ENCODE data around the gene NKTR. TPM values are rescaled to one million over a fixed set of nuclear protein-coding genes. Genes with fewer than 3 reads are reported as not detected.

Gene NKTR
- total RNA-seq, 1 donor from 2014 or later = 98.9 TPM

DNA sequence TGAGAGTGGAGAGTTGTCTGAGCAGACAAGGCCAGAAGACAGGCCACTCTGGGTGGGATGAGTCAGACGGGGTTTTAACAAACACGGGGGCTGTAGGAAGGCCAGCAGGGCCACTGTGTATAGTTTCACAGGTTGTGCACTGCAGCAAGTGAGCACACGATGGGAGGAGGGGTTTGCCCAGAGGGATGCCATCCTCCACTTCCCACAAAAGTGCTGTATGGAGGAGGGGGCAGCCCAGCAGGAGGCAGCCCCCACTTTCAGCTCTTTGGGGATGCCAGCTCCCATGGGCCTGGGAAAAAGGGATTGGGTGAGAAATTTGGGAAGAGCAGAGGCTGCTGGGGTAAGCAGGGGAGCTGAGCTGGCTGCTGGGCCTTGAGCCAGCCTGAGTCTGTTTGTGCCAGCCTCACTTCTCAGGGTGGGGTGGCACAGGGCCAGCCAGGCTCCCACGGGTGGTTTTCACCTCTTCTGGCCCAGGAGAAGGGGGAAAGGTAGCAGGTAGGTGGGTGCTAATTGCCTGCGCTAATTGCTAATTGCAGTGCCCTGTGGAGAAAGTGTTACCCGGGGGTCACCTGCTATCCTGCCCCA, 59.7 kb downstream of the NKTR start:
- intact Hi-C loops (cut with micrococcal nuclease) = no loop called here

DNA sequence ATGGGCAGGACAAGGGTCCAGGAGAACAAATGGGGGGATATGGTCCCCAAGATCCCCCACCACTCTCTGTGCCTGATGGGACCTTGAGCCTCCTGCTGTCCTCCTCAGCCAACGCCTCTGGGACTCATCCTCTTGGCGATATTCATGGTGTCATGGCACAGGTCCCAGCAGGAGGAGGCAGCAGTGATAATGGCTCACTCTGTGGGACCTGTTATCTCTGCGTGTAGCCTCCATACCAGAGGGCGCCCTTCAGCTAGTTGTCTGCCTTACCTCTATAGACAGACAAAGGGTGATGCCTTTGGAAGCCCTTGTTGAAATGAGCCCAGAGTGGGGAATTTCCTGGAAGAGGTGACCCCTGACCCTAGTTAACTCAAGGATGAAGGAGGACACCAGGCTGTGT, 60.4 kb downstream of the NKTR start:
- intact Hi-C loops (cut with micrococcal nuclease) = loop anchor here (1.0 kb wide), 1 partner anchor 83 kb away; no protein-coding TSS in a partner anchor

DNA sequence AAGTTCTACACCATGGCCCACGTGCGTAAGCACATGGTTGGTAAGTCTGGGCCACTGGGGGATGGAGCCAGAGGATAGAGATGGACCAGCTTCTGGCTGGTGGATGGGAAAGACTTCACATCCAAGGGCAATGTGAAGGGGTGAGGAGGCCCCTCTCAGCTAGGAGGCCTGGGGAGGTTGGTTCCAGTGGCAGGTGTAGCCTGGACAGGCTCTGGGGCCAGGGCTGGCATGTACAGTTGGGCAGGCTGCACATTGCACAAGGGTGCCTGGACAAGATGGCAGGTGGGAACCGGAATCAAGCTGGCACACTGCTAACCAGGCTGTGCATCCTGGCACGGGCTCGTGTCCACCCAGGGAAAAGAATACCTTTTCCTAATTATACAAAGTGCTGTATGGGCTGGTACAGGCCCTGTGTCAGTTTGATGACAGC, 61.1 kb downstream of the NKTR start:
- intact Hi-C loops (cut with micrococcal nuclease) = loop anchor here (1.0 kb wide), 1 partner anchor 83 kb away; no protein-coding TSS in a partner anchor

DNA sequence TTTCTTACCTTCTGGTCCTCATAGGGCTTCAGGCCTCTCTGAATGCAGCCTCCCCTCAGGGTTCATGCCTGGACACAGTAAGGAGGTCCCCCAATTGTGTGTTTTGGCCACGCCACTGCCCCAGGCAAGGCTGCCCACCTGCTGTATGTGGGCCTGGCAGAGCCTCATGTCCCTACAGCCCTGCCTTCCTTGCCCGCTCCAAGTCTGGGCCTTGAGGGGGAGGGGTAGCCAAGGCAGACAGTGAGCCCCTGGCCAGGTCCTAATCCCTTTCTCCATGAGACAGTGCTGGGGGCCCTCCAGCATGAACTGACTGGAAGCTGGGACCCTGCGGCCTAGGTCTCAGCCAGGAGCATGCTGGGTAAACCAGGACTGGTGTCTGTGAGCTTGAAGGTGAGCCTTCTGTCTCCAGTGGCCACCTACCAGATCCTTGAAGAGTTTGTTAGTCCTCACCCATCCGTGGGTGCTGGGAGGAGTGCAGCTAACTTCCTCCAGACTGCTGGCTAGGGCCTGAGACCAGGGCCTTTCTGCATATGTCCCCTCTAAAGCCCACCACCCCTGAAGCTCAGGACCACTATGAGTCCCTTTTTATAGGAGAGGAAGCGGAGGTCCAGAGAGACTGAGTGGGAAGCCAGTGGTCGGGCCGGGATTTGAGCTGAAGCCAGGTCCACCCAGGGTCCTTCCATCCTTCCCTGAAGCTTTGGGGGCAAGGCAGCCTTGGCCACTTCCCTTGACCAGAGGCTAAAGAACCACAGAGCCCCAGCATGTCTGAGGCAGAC, 61.7 kb downstream of the NKTR start:
- intact Hi-C loops (cut with micrococcal nuclease) = no loop called here

DNA sequence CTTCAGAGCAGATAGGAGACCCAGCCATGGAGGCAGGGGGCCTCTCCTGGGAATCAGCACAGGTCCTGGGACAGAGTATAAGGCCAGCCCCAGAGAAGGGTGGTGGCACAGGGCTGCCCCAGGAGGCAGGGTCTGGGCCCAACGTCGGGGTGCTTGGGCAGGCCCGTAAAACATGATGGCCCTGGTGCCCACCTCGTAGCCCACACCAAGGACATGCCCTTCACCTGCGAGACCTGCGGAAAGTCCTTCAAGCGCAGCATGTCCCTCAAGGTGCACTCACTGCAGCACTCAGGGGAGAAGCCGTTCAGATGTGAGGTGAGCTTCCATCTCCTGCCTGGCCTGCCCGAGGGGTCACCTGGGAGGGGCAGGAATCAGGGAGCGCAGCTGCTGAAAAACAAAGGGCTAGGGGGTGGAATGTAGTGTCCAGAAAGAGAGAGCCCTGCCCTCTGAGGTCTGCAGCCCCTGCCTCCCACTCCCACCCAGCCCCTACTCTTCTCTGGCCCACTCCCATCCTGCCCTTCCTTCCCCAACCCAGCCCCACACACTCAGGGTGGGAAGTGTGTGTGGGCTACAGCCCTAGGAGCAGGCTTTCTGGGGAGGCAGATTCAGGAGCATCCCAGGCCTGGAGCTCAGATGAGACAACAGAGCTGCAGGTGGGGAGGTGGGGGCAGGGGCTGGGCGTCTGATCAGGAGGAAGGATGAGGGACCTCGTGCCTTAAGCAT, 62.5 kb downstream of the NKTR start:
- intact Hi-C loops (cut with micrococcal nuclease) = no loop called here

DNA sequence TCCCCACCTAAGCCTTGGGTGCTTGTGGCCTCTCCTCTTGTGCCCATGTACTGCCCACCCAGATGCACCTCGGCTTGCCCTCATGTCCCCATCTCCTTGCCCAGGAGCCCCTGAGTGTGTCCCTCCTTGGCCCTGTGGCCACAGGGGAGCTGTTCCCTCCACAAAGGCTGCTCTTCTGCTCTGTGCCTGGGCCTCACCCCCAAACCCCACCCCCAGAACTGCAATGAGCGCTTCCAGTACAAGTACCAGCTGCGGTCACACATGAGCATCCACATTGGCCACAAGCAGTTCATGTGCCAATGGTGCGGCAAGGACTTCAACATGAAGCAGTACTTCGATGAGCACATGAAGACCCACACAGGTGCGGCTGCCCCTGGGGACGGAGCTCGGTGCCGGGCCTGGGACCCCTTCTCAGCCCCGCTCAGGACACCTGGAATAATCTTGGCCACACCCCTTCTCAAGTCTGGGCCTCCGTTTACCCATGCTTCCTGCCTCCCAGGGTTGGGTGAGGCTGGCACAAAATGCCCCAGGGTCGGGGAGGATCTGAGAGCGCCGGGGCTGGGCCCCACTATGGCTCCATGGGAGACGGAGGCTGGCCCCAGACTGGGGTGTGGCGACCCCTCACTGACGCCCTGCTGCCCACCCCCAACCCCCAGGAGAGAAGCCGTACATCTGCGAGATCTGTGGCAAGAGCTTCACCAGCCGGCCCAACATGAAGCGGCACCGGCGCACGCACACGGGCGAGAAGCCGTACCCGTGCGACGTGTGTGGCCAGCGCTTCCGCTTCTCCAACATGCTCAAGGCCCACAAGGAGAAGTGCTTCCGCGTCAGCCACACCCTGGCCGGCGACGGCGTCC, 63.3 kb downstream of the NKTR start:
- intact Hi-C loops (cut with micrococcal nuclease) = no loop called here

DNA sequence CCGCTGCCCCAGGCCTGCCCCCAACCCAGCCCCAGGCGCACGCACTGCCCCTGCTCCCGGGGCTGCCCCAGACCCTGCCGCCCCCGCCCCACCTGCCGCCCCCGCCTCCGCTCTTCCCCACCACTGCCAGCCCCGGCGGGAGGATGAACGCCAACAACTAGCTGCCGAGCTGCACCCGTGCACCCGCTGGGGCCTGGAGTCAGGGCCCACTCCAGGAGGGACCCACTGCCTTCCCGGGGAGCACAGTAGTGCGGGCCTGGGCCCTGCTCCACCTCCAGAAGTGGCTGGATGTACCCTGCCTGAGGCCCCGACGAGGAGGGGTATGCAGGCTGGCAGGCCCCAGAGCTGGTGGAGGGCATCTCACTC, 63.9 kb downstream of the NKTR start:
- intact Hi-C loops (cut with micrococcal nuclease) = no loop called here

DNA sequence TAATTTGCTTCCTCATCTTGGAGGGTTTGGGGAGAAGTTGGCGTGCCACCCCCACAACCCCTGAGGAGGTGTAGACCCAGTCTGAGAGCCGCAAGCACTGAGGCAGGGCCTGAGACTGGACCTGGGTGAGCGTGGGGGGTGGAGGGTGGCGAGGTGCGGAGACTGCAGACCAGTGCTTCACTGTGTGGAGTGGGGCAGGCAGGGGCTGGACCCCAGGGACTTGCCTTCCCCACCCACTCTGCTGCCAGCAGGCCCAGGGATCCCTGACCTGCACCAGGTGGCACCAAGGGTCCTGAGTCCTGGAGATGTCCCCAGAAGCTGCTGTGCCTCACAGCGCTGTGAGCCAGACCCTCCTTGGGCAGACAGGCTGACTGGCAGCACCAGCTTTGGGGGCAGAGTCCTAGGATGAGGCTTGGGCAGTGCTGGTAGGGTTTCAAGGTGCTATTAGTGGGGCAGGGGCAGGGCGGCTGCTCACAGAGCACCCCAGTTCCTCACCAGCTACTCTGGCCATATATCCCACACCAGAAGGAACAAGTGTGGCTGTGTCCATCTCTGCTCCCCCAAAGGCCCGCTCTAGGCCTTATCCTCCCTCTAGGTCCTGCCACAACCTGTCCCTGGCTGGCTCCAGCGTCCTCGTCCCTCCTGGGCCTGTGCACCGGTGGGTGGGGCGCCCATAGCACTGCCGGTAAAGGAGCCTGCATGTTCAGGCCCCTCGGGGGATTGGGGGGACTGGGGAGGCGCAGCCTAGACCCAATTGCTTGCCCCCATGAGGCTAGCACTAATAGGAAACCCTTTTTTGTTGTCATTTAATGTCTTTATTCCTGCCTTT, 64.8 kb downstream of the NKTR start:
- intact Hi-C loops (cut with micrococcal nuclease) = no loop called here

DNA sequence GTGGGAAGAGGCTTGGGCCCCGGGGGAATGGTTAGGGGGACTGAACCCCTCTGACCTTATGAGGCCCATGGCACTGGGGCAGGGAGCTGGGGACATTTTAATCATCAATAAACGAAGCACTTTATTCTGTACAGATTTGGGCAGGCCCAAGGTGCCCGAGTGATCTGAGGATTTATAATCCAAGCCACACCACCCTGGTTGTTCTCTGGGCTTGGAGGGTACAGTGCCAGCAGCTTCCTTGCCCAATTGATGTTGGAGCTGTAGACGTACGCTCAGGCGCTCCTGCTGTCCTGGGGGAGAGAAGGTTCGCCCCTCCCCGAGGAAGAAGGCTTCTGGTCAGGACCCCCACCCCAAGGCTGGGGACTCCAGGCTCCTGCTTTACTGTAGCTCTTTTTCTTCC, 65.5 kb downstream of the NKTR start:
- intact Hi-C loops (cut with micrococcal nuclease) = no loop called here

DNA sequence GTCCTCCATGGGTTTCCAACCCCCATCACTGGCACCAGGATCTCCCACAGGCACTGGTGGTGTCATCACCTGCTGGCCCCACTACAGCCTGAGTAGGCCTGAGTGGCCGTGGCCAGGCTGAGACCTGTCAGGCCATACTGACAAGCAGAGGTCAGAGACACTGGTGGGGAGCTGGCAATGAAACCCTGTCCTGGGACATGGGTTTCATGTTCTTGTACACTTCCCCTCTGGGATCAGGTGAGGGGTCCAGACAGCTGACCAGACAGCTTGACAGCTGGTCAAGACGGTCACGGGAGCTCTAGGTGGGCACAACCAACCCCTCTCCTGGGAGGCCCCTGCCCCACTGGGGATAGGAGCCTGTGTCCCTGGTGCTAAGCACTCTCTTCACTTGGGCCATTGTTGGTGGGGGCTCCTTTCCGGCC, 66.1 kb downstream of the NKTR start:
- intact Hi-C loops (cut with micrococcal nuclease) = no loop called here

DNA sequence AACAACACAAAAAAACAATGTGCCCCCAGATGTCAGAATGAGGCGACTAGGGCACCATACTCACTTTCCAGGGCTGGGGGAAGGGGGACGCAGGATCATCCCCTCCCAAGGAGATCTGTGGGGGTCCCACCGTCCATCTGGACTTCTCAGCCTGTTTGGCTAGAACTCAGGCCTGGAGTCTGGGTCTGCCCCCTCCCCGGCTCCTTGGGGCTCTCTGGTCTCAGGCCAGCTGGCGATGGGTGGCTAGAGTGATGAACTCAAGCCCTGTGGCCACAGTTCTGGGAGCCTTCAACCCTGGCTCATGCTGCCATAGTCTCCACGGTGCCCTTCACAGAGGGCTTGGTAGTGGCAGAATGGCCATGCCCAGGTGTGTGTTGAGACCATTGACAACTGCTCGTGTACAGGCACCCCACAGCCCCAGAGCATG, 66.6 kb downstream of the NKTR start:
- intact Hi-C loops (cut with micrococcal nuclease) = no loop called here

DNA sequence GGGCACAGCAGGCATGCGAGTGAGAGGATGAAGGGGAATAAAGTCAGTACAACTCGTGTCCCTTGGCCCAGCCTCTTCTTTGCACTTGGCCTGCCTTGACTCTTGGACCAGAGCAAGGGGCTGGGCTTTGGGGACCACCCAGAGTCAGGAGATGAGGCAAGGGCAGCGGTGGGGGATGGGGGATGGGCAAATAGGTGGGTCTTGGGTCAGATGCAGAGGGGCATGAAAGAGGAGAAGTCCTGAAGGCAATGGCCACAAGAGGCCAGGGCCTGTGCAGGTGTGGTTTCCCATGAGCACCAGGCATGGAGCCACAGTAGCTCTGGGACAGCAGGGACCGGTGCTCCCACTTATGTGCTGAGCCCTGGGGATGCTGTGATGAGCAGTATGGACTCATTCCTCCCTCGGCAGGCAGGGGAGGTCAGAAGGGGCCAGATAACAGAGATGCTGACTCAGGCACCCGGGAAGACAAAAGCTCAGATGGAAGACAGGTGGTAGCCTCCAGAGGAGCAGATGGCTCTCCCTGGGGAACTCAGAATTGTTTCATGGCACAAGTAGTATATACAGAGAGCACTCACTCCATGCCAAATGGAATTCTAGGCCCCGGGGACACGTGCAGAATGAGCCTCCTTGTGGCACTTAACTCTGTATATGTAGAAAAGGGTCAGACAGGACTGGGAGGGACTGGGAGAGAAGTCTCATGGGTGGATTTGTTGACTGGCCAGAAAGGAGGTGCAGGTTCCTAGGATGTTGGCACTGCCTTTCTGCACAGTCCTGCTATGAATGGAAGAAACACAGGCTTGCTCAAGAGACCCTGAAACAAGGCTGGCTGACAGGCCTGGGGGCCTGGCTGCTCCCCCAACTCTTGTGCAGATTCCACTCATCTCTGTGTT, 67.3 kb downstream of the NKTR start:
- intact Hi-C loops (cut with micrococcal nuclease) = no loop called here

DNA sequence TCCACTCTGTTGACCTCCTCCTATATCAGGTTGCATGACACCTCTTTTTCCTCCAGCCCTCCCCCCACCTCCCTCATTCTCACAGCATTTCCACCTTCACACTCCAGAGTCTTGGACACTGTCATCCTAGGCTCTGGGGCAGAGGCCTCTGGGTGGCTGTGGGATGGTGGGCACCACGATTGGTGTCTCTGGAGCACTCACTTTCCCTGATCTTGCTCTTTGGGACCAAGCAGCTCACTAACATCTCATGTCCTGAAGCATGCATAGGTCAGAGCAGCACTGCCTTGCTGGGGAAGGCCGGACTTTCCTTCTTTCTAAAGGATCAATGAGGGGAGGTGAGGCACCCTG, 67.9 kb downstream of the NKTR start:
- intact Hi-C loops (cut with micrococcal nuclease) = no loop called here

DNA sequence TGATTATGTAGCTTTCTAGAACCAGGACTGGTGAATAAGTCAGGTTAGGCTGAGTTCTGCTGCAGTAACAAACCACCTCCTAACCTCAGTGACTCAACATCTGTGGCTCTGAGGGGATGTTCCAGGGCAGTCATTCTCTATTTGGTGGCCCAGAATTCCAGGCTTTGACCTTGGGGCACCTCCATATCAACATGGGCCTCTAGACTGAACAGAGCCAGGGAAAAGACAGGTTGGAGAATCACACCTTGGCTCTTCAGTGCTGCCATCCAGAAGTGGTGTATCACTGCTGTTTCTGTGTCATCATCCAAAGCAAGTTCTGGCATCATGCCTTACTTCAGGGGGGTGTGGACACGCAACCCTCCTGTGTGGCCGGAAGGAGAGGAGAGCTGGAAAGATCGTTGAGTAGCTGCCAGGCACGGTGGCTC, 68.3 kb downstream of the NKTR start:
- intact Hi-C loops (cut with micrococcal nuclease) = no loop called here

DNA sequence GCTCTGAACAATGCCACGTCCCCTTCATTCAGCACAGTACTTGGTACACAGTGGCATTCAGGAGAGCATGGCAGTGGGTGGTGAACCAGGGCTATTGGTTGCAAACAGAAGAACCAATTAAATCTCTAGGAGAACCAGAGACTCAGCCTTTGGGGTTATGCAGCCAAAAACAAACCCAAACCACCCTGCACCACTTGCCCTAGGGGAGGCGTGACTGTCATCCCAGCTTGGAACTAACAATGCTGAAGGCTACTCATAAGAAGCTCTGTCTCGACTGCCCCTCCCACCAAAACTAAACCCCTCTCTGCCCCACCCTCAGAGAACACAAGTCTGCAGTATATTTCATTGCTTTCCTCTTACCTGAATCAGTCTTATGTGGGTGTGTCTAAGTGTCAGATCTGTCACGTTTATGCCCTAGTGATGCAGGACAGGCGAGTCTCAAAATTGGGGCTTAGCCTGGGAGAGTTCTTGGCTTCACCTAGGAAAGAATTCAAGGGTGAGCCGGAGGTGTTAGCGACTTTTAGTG, 69.6 kb downstream of the NKTR start:
- intact Hi-C loops (cut with micrococcal nuclease) = no loop called here

DNA sequence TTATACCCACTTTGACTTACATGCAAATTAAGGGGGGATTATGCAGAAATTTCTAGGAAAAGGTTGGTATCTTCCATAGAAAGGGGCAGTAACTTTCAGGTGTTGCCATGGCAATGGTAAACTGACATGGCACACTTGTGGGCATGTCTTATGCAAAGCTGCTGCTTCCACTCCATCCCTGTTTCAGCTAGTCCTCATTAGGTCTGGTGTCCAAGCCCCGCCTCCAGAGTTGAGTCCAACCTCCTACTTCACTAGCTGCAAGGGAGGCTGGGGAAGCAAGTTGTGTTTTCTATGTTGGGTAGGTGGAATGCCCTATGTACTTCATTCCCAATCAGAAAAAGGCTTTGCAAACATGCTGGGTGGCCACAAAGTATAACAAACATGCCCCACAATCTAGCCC, 70.2 kb downstream of the NKTR start:
- intact Hi-C loops (cut with micrococcal nuclease) = no loop called here

DNA sequence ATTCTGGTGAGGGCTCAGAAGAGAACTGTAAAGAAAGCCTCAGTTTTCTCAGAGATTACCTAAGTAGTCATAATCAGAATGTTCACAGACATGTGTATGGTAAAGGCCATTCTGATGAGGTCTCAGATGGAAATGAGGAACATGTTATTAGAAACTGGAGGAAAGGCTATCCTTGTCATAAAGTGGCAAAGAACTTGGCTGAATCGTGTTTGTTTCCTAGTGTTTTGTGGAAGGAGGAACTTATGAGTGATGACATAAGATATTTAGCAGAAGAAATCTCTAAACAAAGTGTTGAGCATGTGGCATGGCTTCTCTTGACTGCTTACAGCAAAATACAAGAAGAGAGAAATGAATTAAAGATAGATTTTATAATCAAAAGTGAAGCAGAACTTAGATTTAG, 72.0 kb downstream of the NKTR start:
- intact Hi-C loops (cut with micrococcal nuclease) = no loop called here

DNA sequence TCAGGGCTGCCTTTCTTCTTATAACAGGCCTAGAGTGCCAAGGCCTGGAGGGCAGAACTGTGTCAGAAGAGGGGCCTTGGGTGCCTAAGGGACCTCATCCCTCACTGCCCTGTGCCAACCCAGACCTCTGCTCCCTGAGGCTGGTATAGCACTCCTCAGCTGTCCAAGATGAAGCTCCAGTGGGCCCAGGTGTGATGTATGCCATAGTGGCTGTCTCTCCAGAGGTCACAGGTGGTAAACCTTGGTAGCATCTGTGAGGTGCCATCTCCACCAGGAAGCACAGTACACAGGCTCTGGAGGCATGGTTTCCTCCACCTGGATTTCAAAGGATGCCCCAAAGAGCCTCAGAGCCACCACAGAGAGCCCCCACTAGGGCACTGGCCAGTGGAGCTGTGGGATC, 72.6 kb downstream of the NKTR start:
- intact Hi-C loops (cut with micrococcal nuclease) = no loop called here

DNA sequence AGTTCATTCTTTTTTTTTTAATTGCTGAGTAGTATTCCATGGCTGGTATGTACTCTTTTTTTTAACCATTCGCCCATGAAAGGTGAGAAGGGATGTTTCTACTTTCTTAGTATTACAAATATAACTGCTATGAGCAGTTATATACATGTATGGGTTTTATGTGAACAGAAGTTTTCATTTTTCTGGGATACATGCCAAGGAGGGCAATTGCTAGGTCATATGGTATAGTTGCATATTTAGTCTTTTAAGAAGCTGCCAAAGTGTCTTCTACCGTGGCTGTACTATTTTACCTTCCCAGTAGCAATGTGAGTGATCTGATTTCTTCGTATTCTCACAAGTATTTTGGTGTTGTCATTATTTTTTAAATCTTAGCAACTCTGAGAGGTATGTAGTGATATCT, 73.7 kb downstream of the NKTR start:
- intact Hi-C loops (cut with micrococcal nuclease) = no loop called here
